ENCODE results near the gene SPAG16.

DNA sequence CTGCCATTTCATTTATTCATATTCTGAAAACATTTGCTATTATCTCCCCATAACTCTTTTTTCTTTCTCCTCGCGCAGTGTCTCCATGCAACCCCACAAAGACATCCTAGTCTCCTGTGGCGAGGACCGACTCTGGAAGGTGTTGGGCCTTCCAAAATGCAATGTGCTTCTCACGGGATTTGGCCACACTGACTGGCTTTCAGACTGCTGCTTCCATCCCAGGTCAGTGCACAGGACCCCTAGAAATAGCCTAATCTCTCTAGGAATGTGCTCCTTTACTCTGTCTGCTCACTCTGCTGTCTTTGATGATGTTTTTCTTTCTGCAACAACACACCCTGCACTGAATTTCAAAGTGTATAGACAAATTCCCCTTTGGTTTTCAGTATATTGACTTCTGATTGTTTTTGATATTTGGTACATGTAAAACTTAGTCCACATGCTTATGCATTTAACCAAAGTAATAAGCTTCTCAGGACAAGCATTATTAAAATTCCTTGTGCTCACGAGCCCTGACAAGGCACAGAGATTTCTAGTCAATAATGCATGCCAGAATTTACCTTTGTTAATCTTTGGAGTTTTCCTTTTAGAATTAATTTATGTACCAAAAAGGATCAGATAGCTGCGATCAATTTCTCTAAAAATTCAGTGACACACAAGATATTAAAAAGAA is 578.3 kb downstream of the SPAG16 start:
- TF ChIP-seq POLR2AphosphoS5 (IDR thresholded peaks at IDR 0.05; ENCODE audit: borderline replicate concordance, low read depth, low read length) (no peak), EZH2 (IDR thresholded peaks at IDR 0.05) (no peak)
